ENCODE measurements around the gene AP4M1. TPM values are rescaled to one million over a fixed set of nuclear protein-coding genes. Genes with fewer than 3 reads are reported as not detected.

Gene AP4M1
- total and polyA plus RNA-seq, 9 of the 15 experiments (the other 6 are each of a cell fraction or from before 2014, with no cell fraction given): 1.3 to 30.9 (median 14.1) TPM

- TF ChIP-seq ZNF282 (CRISPR knock-in tag; IDR thresholded peaks at IDR 0.05) (0 out of 2 replicates have a peak, but pooled peaks have one; percentile 35), REST (IDR thresholded peaks at IDR 0.05; ENCODE audit: borderline replicate concordance) (no peak), REST (CRISPR knock-in tag; IDR thresholded peaks at IDR 0.05; ENCODE audit: low read depth) (no peak), SIN3A (IDR thresholded peaks at IDR 0.05; ENCODE audit: borderline replicate concordance in 2 of 2, control insufficient read depth in 1 of 2, low read depth in 2 of 2, low read length in 2 of 2) (0 out of 4 replicates have a peak, but pooled peaks of 1 of the 2 experiments have one; percentile 11), MLLT1 (IDR thresholded peaks at IDR 0.05) (no peak), PRPF4 (IDR thresholded peaks at IDR 0.05; ENCODE audit: insufficient read depth, low read depth, low read length, poor library complexity, severe bottlenecking) (no peak), SRF (CRISPR knock-in tag; IDR thresholded peaks at IDR 0.05) (no peak), ZNF644 (tag; IDR thresholded peaks at IDR 0.05; ENCODE audit: low read depth) (no peak), NR1H2 (CRISPR knock-in tag; IDR thresholded peaks at IDR 0.05) (no peak), MEIS2 (IDR thresholded peaks at IDR 0.05; ENCODE audit: partially characterized antibody) (no peak), POLR2H (tag; IDR thresholded peaks at IDR 0.05; ENCODE audit: low read depth) (no peak), SMC3 (conservative IDR thresholded peaks at IDR 0.05; ENCODE audit: insufficient read depth, low read depth, low read length) (0 out of 2 replicates have a peak, but pooled peaks have one; percentile 1), SMARCE1 (IDR thresholded peaks at IDR 0.05) (no peak), XRCC3 (IDR thresholded peaks at IDR 0.05) (no peak), TFE3 (CRISPR knock-in tag; IDR thresholded peaks at IDR 0.05) (no peak), ZNF583 (CRISPR knock-in tag; IDR thresholded peaks at IDR 0.05) (no peak)
Observed at GRCh38 chr7:100080907-100081534, 20.4 kb upstream of the AP4M1 start (continued).

All from K562 (cell line).